ENCODE data around the gene POMC. TPM values are rescaled to one million over a fixed set of nuclear protein-coding genes. Genes with fewer than 3 reads are reported as not detected.

POMC gene
- total RNA-seq, 4 donors from 2014 or later = not detected

DNA sequence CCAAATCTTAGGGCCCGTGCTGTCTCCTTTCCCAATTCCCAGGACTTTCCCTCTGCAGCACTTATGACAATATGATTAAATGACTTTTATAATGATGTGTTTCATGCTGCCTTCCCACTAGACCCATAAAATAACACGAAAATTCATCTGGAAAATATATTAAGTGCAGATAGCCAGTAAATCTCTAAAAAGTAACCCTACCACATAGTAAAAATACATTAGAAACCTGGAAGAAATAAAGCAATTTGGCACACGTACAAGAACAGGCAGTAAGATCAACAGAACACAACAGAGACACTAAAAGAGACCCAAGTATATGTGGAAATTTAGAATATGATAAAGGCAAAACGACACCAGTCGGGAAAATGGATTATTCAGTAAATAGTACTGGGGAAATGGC is 30.2 kb upstream of the POMC start:
- H3K4me1 ChIP-seq = no peaks in the 10 kb centered on the region
- H3K4me3 ChIP-seq = no peak overlapping the region
- no peak overlapping the region for H3K27ac ChIP-seq
- TF ChIP-seq, protein P1, sequence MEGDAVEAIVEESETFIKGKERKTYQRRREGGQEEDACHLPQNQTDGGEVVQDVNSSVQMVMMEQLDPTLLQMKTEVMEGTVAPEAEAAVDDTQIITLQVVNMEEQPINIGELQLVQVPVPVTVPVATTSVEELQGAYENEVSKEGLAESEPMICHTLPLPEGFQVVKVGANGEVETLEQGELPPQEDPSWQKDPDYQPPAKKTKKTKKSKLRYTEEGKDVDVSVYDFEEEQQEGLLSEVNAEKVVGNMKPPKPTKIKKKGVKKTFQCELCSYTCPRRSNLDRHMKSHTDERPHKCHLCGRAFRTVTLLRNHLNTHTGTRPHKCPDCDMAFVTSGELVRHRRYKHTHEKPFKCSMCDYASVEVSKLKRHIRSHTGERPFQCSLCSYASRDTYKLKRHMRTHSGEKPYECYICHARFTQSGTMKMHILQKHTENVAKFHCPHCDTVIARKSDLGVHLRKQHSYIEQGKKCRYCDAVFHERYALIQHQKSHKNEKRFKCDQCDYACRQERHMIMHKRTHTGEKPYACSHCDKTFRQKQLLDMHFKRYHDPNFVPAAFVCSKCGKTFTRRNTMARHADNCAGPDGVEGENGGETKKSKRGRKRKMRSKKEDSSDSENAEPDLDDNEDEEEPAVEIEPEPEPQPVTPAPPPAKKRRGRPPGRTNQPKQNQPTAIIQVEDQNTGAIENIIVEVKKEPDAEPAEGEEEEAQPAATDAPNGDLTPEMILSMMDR (IDR thresholded peaks at IDR 0.05) = no peak
- TF ChIP-seq POLR2A (IDR thresholded peaks at IDR 0.05) = no peak
- no peak for DNase-seq
- no peaks in the 10 kb centered on the region for H3K27me3 ChIP-seq
- no peaks in the 10 kb centered on the region for H3K36me3 ChIP-seq
- H3K9me3 ChIP-seq = no peaks in the 10 kb centered on the region

DNA sequence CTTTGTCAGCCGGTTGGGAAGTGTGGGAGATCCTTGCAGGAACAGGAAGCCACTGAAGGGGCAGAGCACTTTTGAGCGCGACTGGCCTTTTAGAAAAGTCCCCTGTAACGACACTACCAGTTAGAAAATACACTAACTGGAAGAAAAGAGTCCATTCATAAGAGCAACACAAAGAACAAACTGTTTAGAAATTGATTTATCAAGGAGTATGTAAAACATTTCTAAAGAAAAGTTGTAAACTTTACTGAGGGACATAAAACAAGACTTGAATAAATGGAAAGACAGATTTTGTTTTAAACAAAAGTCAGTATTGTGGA is 29.8 kb upstream of the POMC start:
- no peak for TF ChIP-seq POLR2A (IDR thresholded peaks at IDR 0.05)
- TF ChIP-seq, protein P1 (IDR thresholded peaks at IDR 0.05) = no peak
- Histone ChIP-seq H3K4me1 (no peaks in the 10 kb centered on the region), H3K27ac (no peak overlapping the region), H3K9me3 (no peaks in the 10 kb centered on the region), H3K4me3 (no peak overlapping the region), H3K27me3 (no peaks in the 10 kb centered on the region), H3K36me3 (no peaks in the 10 kb centered on the region)
- DNase-seq = no peak

DNA sequence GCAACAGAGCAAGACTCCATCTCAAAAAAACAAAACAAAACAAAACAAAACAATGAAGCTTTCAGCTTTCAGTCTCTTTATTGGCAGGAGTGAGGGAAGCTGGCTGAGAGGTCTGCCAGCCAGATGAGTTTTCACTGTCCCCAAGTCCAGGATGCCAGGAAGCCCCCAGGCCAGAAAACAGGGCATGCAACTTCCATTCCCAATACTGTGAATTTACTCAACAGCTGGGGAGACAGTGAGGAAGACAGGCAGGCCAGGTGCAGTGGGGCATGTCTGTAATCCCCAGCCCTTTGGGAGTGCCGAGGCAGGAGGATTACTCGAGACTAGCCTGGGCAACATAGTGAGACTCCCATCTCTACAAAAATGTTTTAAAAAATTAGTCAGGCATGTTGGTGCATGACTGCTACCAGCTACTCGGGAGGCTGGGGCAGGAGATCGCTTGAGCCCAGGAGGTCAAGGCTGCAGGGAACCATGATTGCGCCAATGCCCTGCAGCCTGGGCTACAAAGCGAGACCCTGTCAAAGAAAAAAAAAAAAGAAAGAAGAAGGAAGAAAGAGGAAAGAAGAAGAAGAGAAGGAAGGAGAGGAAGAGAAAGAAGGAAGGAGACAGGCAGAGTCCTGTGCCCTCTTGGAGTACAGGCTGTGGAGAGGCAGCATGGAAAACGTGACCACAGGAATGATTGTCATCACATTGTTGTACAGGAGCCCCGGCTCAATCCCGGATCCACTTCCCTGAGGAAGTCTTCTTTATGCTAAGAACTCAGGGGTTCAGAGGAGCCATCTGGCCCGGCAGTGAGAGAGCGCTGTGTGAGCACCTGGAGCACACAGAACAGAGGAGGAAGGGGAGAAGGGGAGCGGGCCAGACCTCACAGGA is 29.2 kb upstream of the POMC start:
- TF ChIP-seq, protein P1 (IDR thresholded peaks at IDR 0.05) = no peak
- TF ChIP-seq POLR2A (IDR thresholded peaks at IDR 0.05) = no peak
- DNase-seq = no peak
- H3K36me3 ChIP-seq = no peaks in the 10 kb centered on the region
- no peak overlapping the region for H3K4me3 ChIP-seq
- no peak overlapping the region for H3K27ac ChIP-seq
- H3K4me1 ChIP-seq = no peaks in the 10 kb centered on the region
- H3K9me3 ChIP-seq = no peaks in the 10 kb centered on the region
- no peaks in the 10 kb centered on the region for H3K27me3 ChIP-seq

DNA sequence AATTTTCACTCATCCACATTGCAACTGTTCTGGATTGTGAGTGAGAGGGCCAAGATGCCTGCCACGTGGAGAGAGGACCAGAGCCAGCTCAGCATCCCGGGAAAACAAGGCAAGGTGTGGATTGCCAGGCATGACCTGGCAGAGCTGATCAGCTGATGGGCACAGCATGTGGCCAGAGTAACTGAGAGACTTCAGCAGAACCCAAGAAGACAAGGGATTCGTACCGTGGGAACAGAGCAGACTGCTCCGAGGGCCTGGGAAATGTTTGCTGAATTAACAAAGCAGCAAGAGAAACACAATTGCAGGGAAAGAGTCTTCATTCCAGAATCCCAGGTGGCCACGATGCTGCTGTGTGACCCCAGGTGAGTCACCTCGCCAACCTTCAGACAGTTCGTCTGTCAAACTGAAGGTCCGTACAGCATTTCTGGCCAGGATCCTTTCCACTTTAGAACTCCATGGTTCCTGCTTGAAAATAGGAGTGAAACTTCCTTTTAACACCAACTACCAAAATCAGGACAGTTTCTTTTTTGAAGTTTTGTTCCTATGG is 26.3 kb upstream of the POMC start:
- Histone ChIP-seq H3K27me3 (no peaks in the 10 kb centered on the region), H3K4me1 (no peaks in the 10 kb centered on the region), H3K27ac (no peak overlapping the region), H3K36me3 (no peaks in the 10 kb centered on the region), H3K9me3 (no peaks in the 10 kb centered on the region), H3K4me3 (no peak overlapping the region)
- no peak for DNase-seq
- TF ChIP-seq, protein P1 (IDR thresholded peaks at IDR 0.05) = no peak
- TF ChIP-seq POLR2A (IDR thresholded peaks at IDR 0.05) = no peak

DNA sequence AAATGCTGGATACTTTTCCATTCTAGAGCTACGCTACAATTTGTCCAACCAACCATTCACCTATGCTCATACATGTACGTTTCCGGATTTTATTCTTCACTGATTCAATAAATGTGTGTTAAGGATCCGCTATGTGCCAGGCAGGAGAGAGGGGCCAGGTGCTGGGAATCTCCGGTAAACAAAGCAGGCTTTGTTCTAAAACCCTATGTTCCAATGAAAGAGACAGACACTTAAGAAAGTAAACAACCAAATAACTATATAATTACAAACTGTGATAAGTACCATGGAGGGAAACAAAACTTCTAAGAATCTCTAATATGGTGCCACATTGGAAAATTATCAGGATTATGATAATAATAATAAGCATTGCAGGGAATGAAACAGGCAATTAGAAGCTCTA is 22.2 kb upstream of the POMC start:
- Histone ChIP-seq H3K36me3 (no peaks in the 10 kb centered on the region), H3K4me3 (no peak overlapping the region), H3K9me3 (no peaks in the 10 kb centered on the region), H3K27ac (no peak overlapping the region), H3K4me1 (no peaks in the 10 kb centered on the region), H3K27me3 (no peaks in the 10 kb centered on the region)
- DNase-seq = no peak
- TF ChIP-seq, protein P1 (IDR thresholded peaks at IDR 0.05) = no peak
- TF ChIP-seq POLR2A (IDR thresholded peaks at IDR 0.05) = no peak
